HepG2 (cell line): ENCODE measurements around the gene ZCCHC3. TPM values are rescaled to one million over a fixed set of nuclear protein-coding genes. Genes with fewer than 3 reads are reported as not detected.

Experiments used
- ARID3A ChIP-seq: IDR thresholded peaks from 2 replicates; pipeline ENCODE4 v1.6.1; 2012; ENCODE audit warnings: low read depth, low read length, improper control_type of control experiment
- BCL6 ChIP-seq: IDR thresholded peaks from 2 replicates; pipeline ENCODE4 v1.6.1; 2016; ENCODE audit warnings: missing genetic modification reagents, missing compliant biosample characterization
- DDIT3 ChIP-seq: sonication (generic); formaldehyde crosslinking; IDR thresholded peaks from 2 replicates; pipeline ENCODE4 v1.4.0; 2020; ENCODE audit warnings: mild to moderate bottlenecking, missing genetic modification reagents
- ELF4 ChIP-seq: sonication (generic); formaldehyde crosslinking; IDR thresholded peaks from 2 replicates; pipeline ENCODE4 v1.5.0; 2020; ENCODE audit warnings: missing genetic modification reagents, mild to moderate bottlenecking, moderate library complexity, borderline replicate concordance
- FOXP4 ChIP-seq: sonication (generic); formaldehyde crosslinking; IDR thresholded peaks from 2 replicates; pipeline ENCODE4 v1.4.0; 2020; ENCODE audit warnings: missing genetic modification reagents
- KDM3A ChIP-seq: IDR thresholded peaks from 2 replicates; pipeline ENCODE4 v1.6.1; 2018; ENCODE audit warnings: low read depth, missing compliant biosample characterization
- NFRKB ChIP-seq: fragments of 450-650 bp; IDR thresholded peaks from 2 replicates; pipeline ENCODE4 v1.6.1; 2017
- PCBP2 ChIP-seq: fragments of 200-400 bp; formaldehyde crosslinking; optimal IDR thresholded peaks from 2 replicates; pipeline ENCODE3; 2018; ENCODE audit warnings: low read length, low read depth; ENCODE audit not compliant: poor library complexity, severe bottlenecking
- POLR2G ChIP-seq: fragments of 200-400 bp; formaldehyde crosslinking; IDR thresholded peaks from 2 replicates; pipeline ENCODE4 v1.6.1; 2018; ENCODE audit warnings: mild to moderate bottlenecking, low read depth, low read length, moderate library complexity
- STAT6 ChIP-seq: sonication (generic); formaldehyde crosslinking; IDR thresholded peaks from 2 replicates; pipeline ENCODE4 v1.4.0; 2020; ENCODE audit warnings: missing genetic modification reagents, mild to moderate bottlenecking, borderline replicate concordance
- ZHX1 ChIP-seq: sonication (generic); formaldehyde crosslinking; IDR thresholded peaks from 2 replicates; pipeline ENCODE4 v1.8.1; 2022; ENCODE audit warnings: low read depth, mild to moderate bottlenecking, missing genetic modification reagents
- ZNF205 ChIP-seq: IDR thresholded peaks from 2 replicates; pipeline ENCODE4 v1.6.1; 2018; ENCODE audit warnings: missing biosample characterization, missing genetic modification reagents
- ZNF331 ChIP-seq: sonication (generic); formaldehyde crosslinking; IDR thresholded peaks from 2 replicates; pipeline ENCODE4 v1.4.0; 2020; ENCODE audit warnings: missing genetic modification reagents
- ZNF784 ChIP-seq: sonication (generic); formaldehyde crosslinking; IDR thresholded peaks from 2 replicates; pipeline ENCODE4 v1.5.1; 2020; ENCODE audit warnings: missing genetic modification reagents, mild to moderate bottlenecking, borderline replicate concordance
- ZSCAN20 ChIP-seq: sonication (generic); formaldehyde crosslinking; IDR thresholded peaks from 2 replicates; pipeline ENCODE4 v1.4.0; 2020; ENCODE audit warnings: missing genetic modification reagents, mild to moderate bottlenecking, borderline replicate concordance
- ZSCAN25 ChIP-seq: sonication (generic); formaldehyde crosslinking; IDR thresholded peaks from 2 replicates; pipeline ENCODE4 v1.8.0; 2022; ENCODE audit warnings: mild to moderate bottlenecking, missing genetic modification reagents
- polyA plus RNA-seq, 8 experiments: library from polyadenylated mRNA; depleted of rRNA in 3 of 8; stranded (reverse) in 7 of 8; unstranded in 1 of 8; fragments of >200 nt; fragmentation: Illumina TruSeq in 4 of 8; extraction: Trizol in 4 of 8; gene quantifications; 2 replicates each; pipeline versions ENCODE4 v1.2.1 to v1.2.3, GENCODE V29; 2011 to 2016; ENCODE audit warnings: low read depth in 4 of 8, missing spikeins in 1 of 8, mixed read lengths in 1 of 8; ENCODE audit not compliant: insufficient read depth in 1 of 8
- total RNA-seq, 5 experiments: library from RNA; depleted of rRNA; stranded (reverse); fragments of >200 nt; fragmentation: Illumina TruSeq; extraction: Trizol; gene quantifications; 2 replicates each; pipeline ENCODE4 v1.2.3, GENCODE V29; 2016; ENCODE audit warnings: low read depth in 1 of 5

Gene ZCCHC3
- total and polyA plus RNA-seq, 2 of the 13 experiments (the other 11 are each of a cell fraction or from before 2014, with no cell fraction given) = 46.6 to 63.0 TPM

GRCh38 chr20:266596-267562 is 30.5 kb upstream of the ZCCHC3 start (continued):
- TF ChIP-seq FOXP4 (CRISPR knock-in tag) (peak; percentile 73), POLR2G (peak; percentile 83), BCL6 (CRISPR knock-in tag) (peak; percentile 64), ZSCAN20 (CRISPR knock-in tag) (no peak; the same call in 1 of the 2 replicates), STAT6 (CRISPR knock-in tag) (no peak), DDIT3 (CRISPR knock-in tag) (no peak), ZNF331 (CRISPR knock-in tag) (peak; percentile 81), ZSCAN25 (peak; percentile 91; the same call in 1 of the 2 replicates), NFRKB (no peak), ZNF784 (CRISPR knock-in tag) (peak; percentile 80; the same call in 1 of the 2 replicates), ZNF205 (CRISPR knock-in tag) (peak; percentile 86), ELF4 (CRISPR knock-in tag) (no peak), KDM3A (peak; percentile 83), ARID3A (peak; percentile 72; the same call in 1 of the 2 replicates), ZHX1 (CRISPR knock-in tag) (peak; percentile 84), PCBP2 (peak; percentile 50)
